GM12878 (cell line): ENCODE results near the gene UBB.

ENCODE experiments used
- CTCF ChIP-seq, 3 experiments: IDR thresholded peaks in 2 of 3; conservative IDR thresholded peaks in 1 of 3; 2 replicates each; pipeline ENCODE4 v1.5.1; 2011; ENCODE audit warnings: low read depth in 3 of 3, low read length in 3 of 3, mild to moderate bottlenecking in 3 of 3, control low read depth in 2 of 3, moderate library complexity in 2 of 3, inconsistent platforms in 1 of 3, mixed read lengths in 1 of 3; ENCODE audit not compliant: control insufficient read depth in 2 of 3, insufficient read depth in 1 of 3; ENCODE audit errors: extremely low read depth in 1 of 3
- EZH2 ChIP-seq: IDR thresholded peaks from 2 replicates; pipeline ENCODE4 v1.6.1; 2012; ENCODE audit warnings: low read depth, mild to moderate bottlenecking, control low read depth, inconsistent platforms, low read length, borderline replicate concordance; ENCODE audit not compliant: control insufficient read depth
- LARP7 ChIP-seq: fragments of 450-650 bp; IDR thresholded peaks from 2 replicates; pipeline ENCODE4 v1.6.1; 2017; ENCODE audit warnings: mild to moderate bottlenecking
- PAX5 ChIP-seq: IDR thresholded peaks from 2 replicates; pipeline ENCODE4 v1.6.1; 2011; ENCODE audit warnings: low read depth, low read length, borderline replicate concordance
- PKNOX1 ChIP-seq: fragments of 450-650 bp; IDR thresholded peaks from 2 replicates; pipeline ENCODE4 v1.6.1; 2016; ENCODE audit warnings: mild to moderate bottlenecking
- RELA ChIP-seq: fragments of 450-650 bp; IDR thresholded peaks from 2 replicates; pipeline ENCODE4 v1.8.0; 2014; ENCODE audit warnings: borderline replicate concordance; ENCODE audit not compliant: partially characterized antibody
- RFX5 ChIP-seq: IDR thresholded peaks from 2 replicates; pipeline ENCODE4 v1.6.1; 2011; ENCODE audit warnings: low read depth, low read length, improper control_type of control experiment
- SMC3 ChIP-seq: IDR thresholded peaks from 2 replicates; pipeline ENCODE4 v1.6.1; 2011; ENCODE audit warnings: low read length, improper control_type of control experiment, borderline replicate concordance
- TCF3 ChIP-seq: IDR thresholded peaks from 2 replicates; pipeline ENCODE4 v1.6.1; 2012; ENCODE audit warnings: low read depth, mild to moderate bottlenecking, low read length, borderline replicate concordance; ENCODE audit not compliant: insufficient read depth

GRCh38 chr17:16343569-16343968 lies 37.3 kb upstream of the UBB start:
- no peak for TF ChIP-seq TCF3
- no peak for TF ChIP-seq SMC3
- TF ChIP-seq CTCF (IDR thresholded peaks at IDR 0.05 in 2 of 3, conservative IDR thresholded peaks at IDR 0.05 in 1 of 3; ENCODE audit: control insufficient read depth in 2 of 3, extremely low read depth in 1 of 3, insufficient read depth in 1 of 3, low read depth in 3 of 3, low read length in 3 of 3), result no peak
- TF ChIP-seq EZH2, result no peak
- TF ChIP-seq PKNOX1, result no peak
- no peak for TF ChIP-seq RFX5
- no peak for TF ChIP-seq RELA
- no peak for TF ChIP-seq LARP7
- no peak for TF ChIP-seq PAX5
